Skeletal muscle cell (primary cell): ENCODE results near the gene UGP2.
"Not testable (repeated sequence)": the region's sequence is repeated elsewhere in the genome, so short reads cannot be mapped to it uniquely, and the experiment has no call there.

Source experiments
- DNase-seq: peaks from one replicate; pipeline ENCODE4 v3.0.0-alpha.2; 2010; ENCODE audit warnings: low read depth
- H3K4me3 ChIP-seq: 2 replicates; pipeline ENCODE4 v1.5.1; 2011; ENCODE audit warnings: low read depth, mild to moderate bottlenecking, control low read depth, low read length, moderate library complexity

Gene UGP2

DNA sequence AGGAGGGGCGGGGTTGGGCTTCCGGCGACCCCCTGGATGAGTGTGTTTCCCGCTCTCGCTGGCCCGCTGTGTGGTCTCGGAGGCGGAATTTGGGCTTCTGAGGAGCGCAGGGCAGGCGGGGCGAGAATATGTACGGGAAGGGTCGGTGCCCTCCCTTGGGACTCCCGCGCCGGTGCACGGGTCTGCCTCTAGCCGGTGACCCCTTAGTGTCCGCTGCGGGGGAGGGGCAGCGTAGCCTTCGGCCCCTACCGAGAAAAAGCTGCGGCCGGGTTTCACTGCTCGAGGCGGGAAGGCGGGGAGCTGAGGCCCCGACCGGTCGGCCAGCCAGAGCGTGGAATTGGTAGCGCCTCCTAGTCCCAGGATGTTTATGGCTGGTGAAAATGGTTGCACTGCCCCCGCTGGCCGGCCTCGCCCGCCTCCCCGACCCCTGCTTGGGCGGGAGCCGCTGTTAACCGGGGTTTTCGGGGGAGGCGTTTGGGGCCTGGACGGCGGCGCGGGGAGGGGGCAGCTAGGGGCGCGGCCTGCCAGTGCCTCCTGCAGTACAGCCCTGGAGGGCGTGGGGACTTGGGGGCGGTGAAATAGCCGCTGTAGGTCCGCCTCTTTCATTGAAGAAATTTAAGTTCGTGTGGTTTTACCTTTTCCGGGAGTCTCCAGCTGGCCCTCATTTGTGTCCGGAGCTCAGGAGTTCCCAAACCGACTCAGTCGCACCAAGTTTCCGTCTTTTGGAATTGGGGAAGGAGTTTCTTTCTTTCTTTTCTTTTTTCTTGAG lies at the start of gene UGP2:
Gene UGP2, plus strand, starts transcription at position 643 of the 769 bp plus-strand sequence. CDS start 290 bp downstream, outside the sequence.
- peak; percentile 96 for DNase-seq
- peak within 1 kb of the TSS; percentile 56 for H3K4me3 ChIP-seq

GRCh38 chr2:63792530-63792929 lies 49.2 kb upstream of the UGP2 start:
- no peak overlapping the region for H3K4me3 ChIP-seq
- peak; percentile 96 for DNase-seq

GRCh38 chr2:63796366-63796765 lies 45.3 kb upstream of the UGP2 start:
- no peak for DNase-seq
- H3K4me3 ChIP-seq = no peak overlapping the region

- no peak for DNase-seq
- H3K4me3 ChIP-seq = no peak overlapping the region
These were observed 44.9 kb upstream of the UGP2 start for GRCh38 chr2:63796796-63797195.

GRCh38 chr2:63801455-63801854 lies 40.2 kb upstream of the UGP2 start:
- no peak overlapping the region for H3K4me3 ChIP-seq
- DNase-seq = no peak

DNA sequence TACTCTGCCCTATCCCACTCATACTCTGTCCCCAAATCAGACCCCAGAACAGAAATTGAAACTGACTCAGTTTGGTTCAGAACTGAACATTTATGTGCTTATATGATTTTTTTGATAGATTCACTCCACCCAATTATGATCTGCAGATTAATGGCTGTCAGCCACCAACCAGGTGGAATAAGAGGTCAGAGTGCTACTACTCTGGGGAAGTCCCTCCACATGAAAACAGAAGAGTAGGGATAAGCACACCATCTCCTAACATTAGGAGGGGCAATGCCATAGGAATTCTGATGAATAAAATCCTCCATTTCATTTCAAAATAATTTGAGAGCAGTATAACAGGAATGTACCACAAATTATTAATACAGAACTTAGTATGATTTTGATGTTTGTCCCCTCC lies 36.3 kb upstream of the UGP2 start:
- DNase-seq = no peak
- no peak overlapping the region for H3K4me3 ChIP-seq

DNA sequence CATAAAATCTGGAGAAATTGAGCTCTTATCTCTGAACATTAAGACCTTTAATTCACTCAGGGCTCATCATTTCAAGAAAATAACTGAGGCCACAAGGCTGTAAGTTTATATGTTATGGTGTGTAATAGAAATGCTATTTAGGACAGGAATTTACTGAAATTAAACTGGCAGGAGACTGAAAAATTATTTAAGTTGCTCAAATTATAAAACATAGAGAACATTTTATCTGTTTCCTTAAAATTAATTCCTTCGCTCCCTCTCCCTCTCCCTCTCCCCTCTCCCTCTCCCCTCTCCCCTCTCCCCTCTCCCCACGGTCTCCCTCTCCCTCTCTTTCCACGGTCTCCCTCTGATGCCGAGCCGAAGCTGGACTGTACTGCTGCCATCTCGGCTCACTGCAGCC lies 33.7 kb upstream of the UGP2 start:
- not testable (repeated sequence) for DNase-seq, H3K4me3 ChIP-seq

- not testable (repeated sequence) for H3K4me3 ChIP-seq, DNase-seq
These were observed 32.8 kb upstream of the UGP2 start for GRCh38 chr2:63808911-63809310.

- DNase-seq = no peak
- H3K4me3 ChIP-seq = no peak overlapping the region
These were observed 30.6 kb upstream of the UGP2 start for GRCh38 chr2:63811063-63811462.

DNA sequence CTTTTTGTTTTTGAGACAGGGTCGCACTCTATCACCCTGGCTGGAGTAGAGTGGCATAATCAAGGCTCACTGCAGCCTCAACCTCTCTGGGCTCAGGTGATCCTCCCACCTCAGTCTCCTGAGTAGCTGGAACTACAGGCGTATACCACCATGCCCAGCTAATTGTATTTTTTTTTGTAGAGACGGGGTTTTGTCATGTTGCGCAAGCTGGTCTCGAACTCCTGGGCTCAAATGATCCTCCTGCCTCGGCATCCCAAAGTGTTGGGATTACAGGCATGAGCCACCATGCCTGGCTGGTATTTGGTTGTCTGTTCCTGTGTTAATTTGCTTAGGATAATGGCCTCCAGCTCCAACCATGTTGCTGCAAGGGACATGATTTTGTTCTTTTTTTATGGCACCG lies 29.8 kb upstream of the UGP2 start:
- DNase-seq, H3K4me3 ChIP-seq: not testable (repeated sequence)

DNA sequence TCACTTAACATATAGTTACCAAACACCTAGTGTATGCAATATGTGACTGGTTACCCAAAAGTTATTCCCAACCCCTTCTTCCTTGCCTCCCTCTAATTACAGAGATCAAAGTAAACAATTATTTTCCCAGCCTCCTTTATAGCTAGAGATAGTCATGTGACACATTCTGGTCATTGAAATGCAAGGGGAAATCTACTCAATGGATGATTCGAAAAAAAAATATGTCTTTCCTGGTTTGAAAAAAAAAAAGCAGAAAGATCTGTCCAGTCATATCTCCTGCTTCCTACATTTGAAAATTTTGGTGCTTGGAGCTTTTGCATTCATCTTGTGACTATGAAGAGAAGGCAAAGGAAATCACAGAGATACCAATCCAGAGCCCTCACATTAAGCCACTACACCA lies 27.6 kb upstream of the UGP2 start:
- H3K4me3 ChIP-seq = no peak overlapping the region

GRCh38 chr2:63817382-63817781 lies 24.3 kb upstream of the UGP2 start:
- no peak for DNase-seq
- no peak overlapping the region for H3K4me3 ChIP-seq

More for the DNA sequence above, 27.6 kb upstream of the UGP2 start:
- no peak for DNase-seq

- H3K4me3 ChIP-seq = no peak overlapping the region
- no peak for DNase-seq
These were observed 23.4 kb upstream of the UGP2 start for GRCh38 chr2:63818271-63818670.

GRCh38 chr2:63819256-63819655 lies 22.4 kb upstream of the UGP2 start:
- H3K4me3 ChIP-seq = no peak overlapping the region
- no peak for DNase-seq

DNA sequence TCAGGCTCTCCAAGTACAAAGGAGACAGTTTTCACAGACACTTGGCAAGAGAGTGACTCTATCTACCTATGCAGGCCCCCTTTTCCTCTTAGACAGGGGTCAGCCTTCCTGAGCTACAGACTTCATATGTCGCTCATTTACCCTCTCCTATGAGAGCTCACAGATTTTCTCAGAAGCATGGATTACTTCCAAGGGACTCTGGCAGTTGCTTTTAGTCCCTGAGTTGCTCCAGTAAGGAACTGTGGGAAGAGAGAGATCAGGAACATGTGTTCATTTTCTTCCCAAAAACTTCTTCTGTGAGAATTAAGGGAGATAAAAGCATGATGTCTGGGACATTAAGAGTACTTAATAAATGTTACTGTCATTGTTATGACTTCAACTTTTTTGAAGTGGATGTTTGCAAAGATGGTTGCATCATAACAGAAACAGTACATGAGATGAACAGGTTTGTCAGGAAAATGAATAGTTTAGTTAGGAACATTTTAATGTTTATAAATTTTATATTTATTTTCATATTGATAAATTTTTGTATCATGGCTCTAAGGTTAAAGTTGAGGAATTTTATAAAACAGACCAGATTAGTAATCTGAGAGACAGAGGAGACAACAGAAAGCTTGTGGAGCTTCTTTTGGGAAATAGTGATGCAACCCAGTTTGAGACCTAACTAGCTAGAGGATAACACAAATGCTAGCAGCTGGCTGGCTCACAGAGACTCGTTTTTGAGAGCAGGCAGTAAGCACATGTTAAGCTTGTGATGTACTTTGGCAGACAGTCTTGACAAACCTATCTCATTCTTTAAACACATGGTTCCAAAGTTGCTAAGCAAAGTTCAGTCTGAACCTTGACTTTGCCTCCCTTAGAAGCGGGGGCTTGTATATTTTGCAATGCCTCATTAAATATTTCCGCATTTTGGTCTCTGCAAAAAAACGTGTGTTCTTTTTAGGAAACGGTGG lies 21.7 kb upstream of the UGP2 start:
- H3K4me3 ChIP-seq = no peak overlapping the region
- peak; percentile 71 for DNase-seq

DNA sequence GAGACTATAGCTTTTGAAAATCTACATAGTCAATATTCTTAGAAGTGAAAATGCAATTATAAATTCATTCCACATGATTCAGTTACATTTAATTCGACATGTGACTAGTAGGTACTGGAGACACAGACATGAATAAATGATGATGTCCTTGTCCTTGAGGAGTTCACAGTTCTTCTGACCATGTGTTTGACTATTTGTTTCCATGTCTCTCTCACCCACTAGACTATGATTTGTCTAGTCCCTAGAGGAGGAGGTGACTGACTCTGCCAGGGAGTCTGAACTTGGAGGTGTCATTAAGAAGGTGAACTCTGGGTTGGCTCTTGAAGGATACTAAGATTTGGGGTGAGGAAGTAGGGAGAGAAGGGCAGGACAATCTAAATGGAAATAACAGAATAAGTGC lies 20.7 kb upstream of the UGP2 start:
- no peak overlapping the region for H3K4me3 ChIP-seq
- DNase-seq = no peak

DNA sequence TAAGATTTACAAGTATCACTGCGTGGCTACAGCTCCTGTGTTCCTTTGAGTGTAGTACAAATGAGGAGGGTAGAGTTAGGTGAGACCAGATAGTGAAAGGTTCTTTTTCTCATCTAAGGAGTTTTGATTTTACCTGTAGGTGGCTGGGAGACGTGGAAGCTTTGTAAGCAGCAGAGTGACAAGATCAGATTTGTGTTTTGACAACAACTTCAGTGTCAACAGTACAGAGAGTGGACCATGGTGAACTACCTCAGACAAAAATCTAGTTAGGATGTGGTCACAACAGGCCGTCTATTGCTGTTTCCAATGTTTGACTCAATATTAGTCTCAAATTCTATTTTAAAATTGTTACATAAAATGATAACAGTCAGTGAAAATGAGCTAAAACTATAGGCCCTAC lies 20.3 kb upstream of the UGP2 start:
- no peak for DNase-seq
- H3K4me3 ChIP-seq = no peak overlapping the region

GRCh38 chr2:63822478-63822877 lies 19.2 kb upstream of the UGP2 start:
- DNase-seq = no peak
- no peak overlapping the region for H3K4me3 ChIP-seq

DNA sequence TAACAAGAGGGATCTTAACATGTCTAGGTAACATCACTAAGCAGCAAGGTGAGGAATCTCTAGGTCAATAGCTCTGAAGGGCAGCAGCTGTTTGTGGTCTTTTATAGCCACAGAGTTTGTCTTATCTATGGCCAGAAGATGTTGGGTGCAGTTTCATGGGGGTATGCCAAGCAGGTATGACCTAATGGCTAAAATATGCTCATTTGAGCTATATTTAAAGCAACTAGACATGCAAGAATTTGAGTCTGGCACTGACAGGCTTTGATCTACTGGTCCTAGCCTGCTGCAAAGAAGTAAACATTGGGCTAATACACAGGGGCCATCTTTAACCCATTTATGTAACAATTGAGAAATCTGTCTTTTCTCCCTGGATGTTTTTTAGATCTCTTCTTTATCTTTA lies 13.9 kb upstream of the UGP2 start:
- no peak overlapping the region for H3K4me3 ChIP-seq
- peak; percentile 64 for DNase-seq

- no peak overlapping the region for H3K4me3 ChIP-seq
- no peak for DNase-seq
These were observed 10.5 kb upstream of the UGP2 start for GRCh38 chr2:63831176-63831575.
